Measurements from ENCODE around the gene SEC24D.

Gene SEC24D

GRCh38 chr4:118743867-118744266, 92.1 kb downstream of the SEC24D start:
- H3K36me3 ChIP-seq (ENCODE audit: control insufficient read depth in 4 of 4, insufficient read depth in 4 of 4, low read length in 3 of 4): peaks cover 5 to 20% (median 11%) of the 10 kb centered on the region in 4 experiments
- H3K27ac ChIP-seq (ENCODE audit: insufficient read depth in 1 of 2, low read depth in 1 of 2, low read length in 2 of 2, poor library complexity in 1 of 2, severe bottlenecking in 2 of 2): no peak overlapping the region
- H3K4me3 ChIP-seq (ENCODE audit: control insufficient read depth in 1 of 7, extremely low read depth in 1 of 7, insufficient read depth in 4 of 7, low read depth in 2 of 7, low read length in 6 of 7): no peak overlapping the region
- no peaks in the 10 kb centered on the region for H3K27me3 ChIP-seq (replicated peaks in 2 of 5; ENCODE audit: control insufficient read depth in 4 of 5, insufficient read depth in 5 of 5, low read length in 4 of 5)
- CTCF ChIA-PET: interaction anchor here (1.0 kb wide), 1 partner anchor 11 kb away, joined by 3 read pairs; no protein-coding TSS in a partner anchor
- 100% methylated on average over 2 of the region's 4 CpGs for WGBS (ENCODE audit: insufficient coverage)
- POLR2A ChIA-PET: no interaction called here
- DNase-seq: peak in 2 of 3 donors; percentile 3 to 8
- H3K9me3 ChIP-seq (ENCODE audit: control extremely low read depth in 1 of 5, control insufficient read depth in 4 of 5, insufficient read depth in 2 of 5, low read depth in 1 of 5, low read length in 4 of 5): no peaks in the 10 kb centered on the region
- peaks cover 0 to 4% (median 0%) of the 10 kb centered on the region in 4 experiments for H3K4me1 ChIP-seq (ENCODE audit: control extremely low read depth in 1 of 4, control insufficient read depth in 4 of 4, insufficient read depth in 4 of 4, low read length in 3 of 4)

DNA sequence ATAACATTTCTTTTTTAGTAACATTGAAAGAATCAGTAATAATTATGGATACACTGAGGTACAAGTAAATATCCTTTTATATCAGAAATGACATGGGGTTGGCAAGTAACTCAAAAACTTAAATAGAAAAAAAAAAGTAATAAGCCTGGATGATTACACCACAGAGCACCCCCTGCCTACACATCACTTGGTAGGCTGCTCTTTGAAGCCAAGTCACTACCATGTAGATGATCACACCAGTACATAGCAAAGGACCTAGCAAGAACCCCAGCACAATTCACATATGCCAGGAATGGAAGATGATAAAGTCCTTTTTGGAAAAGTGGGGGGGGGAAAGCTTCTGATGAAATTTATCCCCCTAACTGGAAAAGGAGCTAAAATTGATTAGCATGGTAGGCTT, 93.9 kb downstream of the SEC24D start:
- DNase-seq: no peak
- Histone ChIP-seq H3K27me3 (replicated peaks in 2 of 5; ENCODE audit: control insufficient read depth in 4 of 5, insufficient read depth in 5 of 5, low read length in 4 of 5) (no peaks in the 10 kb centered on the region), H3K4me1 (ENCODE audit: control extremely low read depth in 1 of 4, control insufficient read depth in 4 of 4, insufficient read depth in 4 of 4, low read length in 3 of 4) (peaks cover 0 to 4% (median 0%) of the 10 kb centered on the region in 4 experiments), H3K4me3 (ENCODE audit: control insufficient read depth in 1 of 7, extremely low read depth in 1 of 7, insufficient read depth in 4 of 7, low read depth in 2 of 7, low read length in 6 of 7) (no peak overlapping the region), H3K36me3 (ENCODE audit: control insufficient read depth in 4 of 4, insufficient read depth in 4 of 4, low read length in 3 of 4) (peaks cover 5 to 26% (median 14%) of the 10 kb centered on the region in 4 experiments), H3K9me3 (ENCODE audit: control extremely low read depth in 1 of 5, control insufficient read depth in 4 of 5, insufficient read depth in 2 of 5, low read depth in 1 of 5, low read length in 4 of 5) (no peaks in the 10 kb centered on the region), H3K27ac (ENCODE audit: insufficient read depth in 1 of 2, low read depth in 1 of 2, low read length in 2 of 2, poor library complexity in 1 of 2, severe bottlenecking in 2 of 2) (no peak overlapping the region)
- POLR2A ChIA-PET: no interaction called here
- CTCF ChIA-PET: interaction anchor here (0.6 to 2.2 kb wide), 9 partner anchors 10 to 227 kb away, joined by 3 to 8 read pairs (median 4); no protein-coding TSS in a partner anchor

GRCh38 chr4:118741301-118741855, 94.5 kb downstream of the SEC24D start:
- no peak overlapping the region for H3K27ac ChIP-seq (ENCODE audit: insufficient read depth in 1 of 2, low read depth in 1 of 2, low read length in 2 of 2, poor library complexity in 1 of 2, severe bottlenecking in 2 of 2)
- ChIA-PET CTCF (interaction anchor here (0.6 to 2.2 kb wide), 8 partner anchors 9 to 228 kb away, joined by 3 to 8 read pairs (median 4); no protein-coding TSS in a partner anchor), POLR2A (no interaction called here)
- H3K9me3 ChIP-seq (ENCODE audit: control extremely low read depth in 1 of 5, control insufficient read depth in 4 of 5, insufficient read depth in 2 of 5, low read depth in 1 of 5, low read length in 4 of 5): no peaks in the 10 kb centered on the region
- no peak for DNase-seq
- peaks cover 0 to 4% (median 0%) of the 10 kb centered on the region in 4 experiments for H3K4me1 ChIP-seq (ENCODE audit: control extremely low read depth in 1 of 4, control insufficient read depth in 4 of 4, insufficient read depth in 4 of 4, low read length in 3 of 4)
- peaks cover 4 to 26% (median 15%) of the 10 kb centered on the region in 4 experiments for H3K36me3 ChIP-seq (ENCODE audit: control insufficient read depth in 4 of 4, insufficient read depth in 4 of 4, low read length in 3 of 4)
- WGBS (ENCODE audit: insufficient coverage): 80% methylated on average over 1 of the region's 6 CpGs
- no peaks in the 10 kb centered on the region for H3K27me3 ChIP-seq (replicated peaks in 2 of 5; ENCODE audit: control insufficient read depth in 4 of 5, insufficient read depth in 5 of 5, low read length in 4 of 5)
- H3K4me3 ChIP-seq (ENCODE audit: control insufficient read depth in 1 of 7, extremely low read depth in 1 of 7, insufficient read depth in 4 of 7, low read depth in 2 of 7, low read length in 6 of 7): no peak overlapping the region

GRCh38 chr4:118740869-118741268, 95.1 kb downstream of the SEC24D start:
- WGBS (ENCODE audit: insufficient coverage): no CpG with 5 or more reads among the region's 5 CpGs
- peak; percentile 5 to 40 (median 35) for DNase-seq
- H3K27me3 ChIP-seq (replicated peaks in 2 of 5; ENCODE audit: control insufficient read depth in 4 of 5, insufficient read depth in 5 of 5, low read length in 4 of 5): no peaks in the 10 kb centered on the region
- H3K9me3 ChIP-seq (ENCODE audit: control extremely low read depth in 1 of 5, control insufficient read depth in 4 of 5, insufficient read depth in 2 of 5, low read depth in 1 of 5, low read length in 4 of 5): no peaks in the 10 kb centered on the region
- H3K4me3 ChIP-seq (ENCODE audit: control insufficient read depth in 1 of 7, extremely low read depth in 1 of 7, insufficient read depth in 4 of 7, low read depth in 2 of 7, low read length in 6 of 7): no peak overlapping the region
- CTCF ChIA-PET: interaction anchor here (0.8 to 2.2 kb wide), 7 partner anchors 8 to 229 kb away, joined by 3 to 8 read pairs (median 4); no protein-coding TSS in a partner anchor
- POLR2A ChIA-PET: no interaction called here
- H3K36me3 ChIP-seq (ENCODE audit: control insufficient read depth in 4 of 4, insufficient read depth in 4 of 4, low read length in 3 of 4): peaks cover 4 to 29% (median 18%) of the 10 kb centered on the region in 4 experiments
- no peak overlapping the region for H3K27ac ChIP-seq (ENCODE audit: insufficient read depth in 1 of 2, low read depth in 1 of 2, low read length in 2 of 2, poor library complexity in 1 of 2, severe bottlenecking in 2 of 2)
- peaks cover 0 to 4% (median 0%) of the 10 kb centered on the region in 4 experiments for H3K4me1 ChIP-seq (ENCODE audit: control extremely low read depth in 1 of 4, control insufficient read depth in 4 of 4, insufficient read depth in 4 of 4, low read length in 3 of 4)

GRCh38 chr4:118739022-118739713, 96.8 kb downstream of the SEC24D start:
- Histone ChIP-seq H3K4me1 (ENCODE audit: control extremely low read depth in 1 of 4, control insufficient read depth in 4 of 4, insufficient read depth in 4 of 4, low read length in 3 of 4) (no peaks in the 10 kb centered on the region), H3K9me3 (ENCODE audit: control extremely low read depth in 1 of 5, control insufficient read depth in 4 of 5, insufficient read depth in 2 of 5, low read depth in 1 of 5, low read length in 4 of 5) (no peaks in the 10 kb centered on the region), H3K36me3 (ENCODE audit: control insufficient read depth in 4 of 4, insufficient read depth in 4 of 4, low read length in 3 of 4) (peaks cover 7 to 28% (median 18%) of the 10 kb centered on the region in 4 experiments), H3K4me3 (ENCODE audit: control insufficient read depth in 1 of 7, extremely low read depth in 1 of 7, insufficient read depth in 4 of 7, low read depth in 2 of 7, low read length in 6 of 7) (no peak overlapping the region), H3K27ac (ENCODE audit: insufficient read depth in 1 of 2, low read depth in 1 of 2, low read length in 2 of 2, poor library complexity in 1 of 2, severe bottlenecking in 2 of 2) (no peak overlapping the region), H3K27me3 (replicated peaks in 2 of 5; ENCODE audit: control insufficient read depth in 4 of 5, insufficient read depth in 5 of 5, low read length in 4 of 5) (no peaks in the 10 kb centered on the region)
- CTCF ChIA-PET: interaction anchor here (1.0 to 1.9 kb wide), 4 partner anchors 9 to 242 kb away, joined by 3 to 5 read pairs (median 4); no protein-coding TSS in a partner anchor
- DNase-seq: no peak
- 100% methylated on average over 2 of the region's 2 CpGs for WGBS (ENCODE audit: insufficient coverage)
- POLR2A ChIA-PET: no interaction called here

GRCh38 chr4:118738090-118738489, 97.8 kb downstream of the SEC24D start:
- 100% methylated on average over 2 of the region's 3 CpGs for WGBS (ENCODE audit: insufficient coverage)

DNA sequence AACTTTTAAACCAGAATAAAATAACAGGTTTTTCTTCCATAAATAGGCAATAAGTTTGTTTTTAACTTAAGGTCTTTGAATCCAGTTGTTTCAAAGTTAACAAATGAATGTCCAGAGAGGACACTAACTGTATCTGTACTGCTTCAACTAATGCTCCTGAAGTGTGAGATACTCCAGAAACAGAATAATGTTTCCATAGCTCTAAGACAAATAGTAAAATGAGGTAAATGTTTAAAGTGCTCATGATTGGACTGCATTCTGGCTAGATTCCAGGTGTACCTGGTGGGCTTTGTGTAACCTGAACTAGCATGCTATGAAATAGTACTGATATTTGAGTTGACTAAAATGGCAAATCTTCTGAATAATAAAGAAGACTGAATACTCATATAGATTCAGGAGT, 99.0 kb downstream of the SEC24D start:
- H3K4me3 ChIP-seq (ENCODE audit: control insufficient read depth in 1 of 7, extremely low read depth in 1 of 7, insufficient read depth in 4 of 7, low read depth in 2 of 7, low read length in 6 of 7): no peak overlapping the region
- no peak for DNase-seq
- POLR2A ChIA-PET: no interaction called here
- H3K9me3 ChIP-seq (ENCODE audit: control extremely low read depth in 1 of 5, control insufficient read depth in 4 of 5, insufficient read depth in 2 of 5, low read depth in 1 of 5, low read length in 4 of 5): no peaks in the 10 kb centered on the region
- H3K4me1 ChIP-seq (ENCODE audit: control extremely low read depth in 1 of 4, control insufficient read depth in 4 of 4, insufficient read depth in 4 of 4, low read length in 3 of 4): no peaks in the 10 kb centered on the region
- no peaks in the 10 kb centered on the region for H3K27me3 ChIP-seq (replicated peaks in 2 of 5; ENCODE audit: control insufficient read depth in 4 of 5, insufficient read depth in 5 of 5, low read length in 4 of 5)
- peaks cover 7 to 30% (median 17%) of the 10 kb centered on the region in 4 experiments for H3K36me3 ChIP-seq (ENCODE audit: control insufficient read depth in 4 of 4, insufficient read depth in 4 of 4, low read length in 3 of 4)
- no peak overlapping the region for H3K27ac ChIP-seq (ENCODE audit: insufficient read depth in 1 of 2, low read depth in 1 of 2, low read length in 2 of 2, poor library complexity in 1 of 2, severe bottlenecking in 2 of 2)
- CTCF ChIA-PET: interaction anchor here (1.2 kb wide), 1 partner anchor 10 kb away, joined by 3 read pairs; no protein-coding TSS in a partner anchor

More at GRCh38 chr4:118738090-118738489, 97.8 kb downstream of the SEC24D start:
- no peak for DNase-seq
- CTCF ChIA-PET: interaction anchor here (0.8 to 1.9 kb wide), 2 partner anchors 15 to 153 kb away, joined by 3 to 5 read pairs; no protein-coding TSS in a partner anchor
- Histone ChIP-seq H3K27ac (ENCODE audit: insufficient read depth in 1 of 2, low read depth in 1 of 2, low read length in 2 of 2, poor library complexity in 1 of 2, severe bottlenecking in 2 of 2) (no peak overlapping the region), H3K36me3 (ENCODE audit: control insufficient read depth in 4 of 4, insufficient read depth in 4 of 4, low read length in 3 of 4) (peaks cover 7 to 23% (median 15%) of the 10 kb centered on the region in 4 experiments), H3K4me1 (ENCODE audit: control extremely low read depth in 1 of 4, control insufficient read depth in 4 of 4, insufficient read depth in 4 of 4, low read length in 3 of 4) (no peaks in the 10 kb centered on the region), H3K27me3 (replicated peaks in 2 of 5; ENCODE audit: control insufficient read depth in 4 of 5, insufficient read depth in 5 of 5, low read length in 4 of 5) (no peaks in the 10 kb centered on the region), H3K4me3 (ENCODE audit: control insufficient read depth in 1 of 7, extremely low read depth in 1 of 7, insufficient read depth in 4 of 7, low read depth in 2 of 7, low read length in 6 of 7) (no peak overlapping the region), H3K9me3 (ENCODE audit: control extremely low read depth in 1 of 5, control insufficient read depth in 4 of 5, insufficient read depth in 2 of 5, low read depth in 1 of 5, low read length in 4 of 5) (no peaks in the 10 kb centered on the region)
- POLR2A ChIA-PET: no interaction called here
